Hepatocyte (in vitro differentiated cells): ENCODE measurements around the gene LCE2C.
"Not testable (repeated sequence)": the region's sequence is repeated elsewhere in the genome, so short reads cannot be mapped to it uniquely, and the experiment has no call there.

ENCODE experiments used
- EZH2 ChIP-seq: fragments of 200-600 bp; sonication (generic); IDR thresholded peaks from 2 replicates; pipeline ENCODE4 v1.6.1; 2016; ENCODE audit warnings: antibody characterized with exemption, mild to moderate bottlenecking, borderline replicate concordance
- EZH2phosphoT487 ChIP-seq: fragments of 200-600 bp; sonication (generic); IDR thresholded peaks from one replicate; pipeline ENCODE4 v1.6.1; 2018; ENCODE audit warnings: antibody characterized with exemption, mild to moderate bottlenecking, low read depth, moderate library complexity; ENCODE audit not compliant: unreplicated experiment, severe bottlenecking
- TF ChIP-seq, protein P1 (sequence below): fragments of 200-600 bp; sonication (generic); IDR thresholded peaks from 2 replicates; pipeline ENCODE4 v1.5.1; 2016; ENCODE audit warnings: antibody characterized with exemption, mild to moderate bottlenecking; ENCODE audit not compliant: poor library complexity

GRCh38 chr1:152674983-152675382, at the start of gene LCE2C:
- TF ChIP-seq, protein P1, sequence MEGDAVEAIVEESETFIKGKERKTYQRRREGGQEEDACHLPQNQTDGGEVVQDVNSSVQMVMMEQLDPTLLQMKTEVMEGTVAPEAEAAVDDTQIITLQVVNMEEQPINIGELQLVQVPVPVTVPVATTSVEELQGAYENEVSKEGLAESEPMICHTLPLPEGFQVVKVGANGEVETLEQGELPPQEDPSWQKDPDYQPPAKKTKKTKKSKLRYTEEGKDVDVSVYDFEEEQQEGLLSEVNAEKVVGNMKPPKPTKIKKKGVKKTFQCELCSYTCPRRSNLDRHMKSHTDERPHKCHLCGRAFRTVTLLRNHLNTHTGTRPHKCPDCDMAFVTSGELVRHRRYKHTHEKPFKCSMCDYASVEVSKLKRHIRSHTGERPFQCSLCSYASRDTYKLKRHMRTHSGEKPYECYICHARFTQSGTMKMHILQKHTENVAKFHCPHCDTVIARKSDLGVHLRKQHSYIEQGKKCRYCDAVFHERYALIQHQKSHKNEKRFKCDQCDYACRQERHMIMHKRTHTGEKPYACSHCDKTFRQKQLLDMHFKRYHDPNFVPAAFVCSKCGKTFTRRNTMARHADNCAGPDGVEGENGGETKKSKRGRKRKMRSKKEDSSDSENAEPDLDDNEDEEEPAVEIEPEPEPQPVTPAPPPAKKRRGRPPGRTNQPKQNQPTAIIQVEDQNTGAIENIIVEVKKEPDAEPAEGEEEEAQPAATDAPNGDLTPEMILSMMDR: not testable (repeated sequence)
- not testable (repeated sequence) for TF ChIP-seq EZH2, EZH2phosphoT487
